K562 treated with DMSO at 1 percent for 4 hours (cell line): Measurements from ENCODE around the gene KIAA1328. TPM values are rescaled to one million over a fixed set of nuclear protein-coding genes. Genes with fewer than 3 reads are reported as not detected.

Experiments used
- total RNA-seq: library from RNA; unstranded; fragments of 300-600 nt; gene quantifications from 2 replicates; pipeline ENCODE4 v1.2.3, GENCODE V29; 2022; ENCODE audit not compliant: insufficient read depth

KIAA1328 gene
- 1.6 and 2.4 TPM in 2 replicates for total RNA-seq

DNA sequence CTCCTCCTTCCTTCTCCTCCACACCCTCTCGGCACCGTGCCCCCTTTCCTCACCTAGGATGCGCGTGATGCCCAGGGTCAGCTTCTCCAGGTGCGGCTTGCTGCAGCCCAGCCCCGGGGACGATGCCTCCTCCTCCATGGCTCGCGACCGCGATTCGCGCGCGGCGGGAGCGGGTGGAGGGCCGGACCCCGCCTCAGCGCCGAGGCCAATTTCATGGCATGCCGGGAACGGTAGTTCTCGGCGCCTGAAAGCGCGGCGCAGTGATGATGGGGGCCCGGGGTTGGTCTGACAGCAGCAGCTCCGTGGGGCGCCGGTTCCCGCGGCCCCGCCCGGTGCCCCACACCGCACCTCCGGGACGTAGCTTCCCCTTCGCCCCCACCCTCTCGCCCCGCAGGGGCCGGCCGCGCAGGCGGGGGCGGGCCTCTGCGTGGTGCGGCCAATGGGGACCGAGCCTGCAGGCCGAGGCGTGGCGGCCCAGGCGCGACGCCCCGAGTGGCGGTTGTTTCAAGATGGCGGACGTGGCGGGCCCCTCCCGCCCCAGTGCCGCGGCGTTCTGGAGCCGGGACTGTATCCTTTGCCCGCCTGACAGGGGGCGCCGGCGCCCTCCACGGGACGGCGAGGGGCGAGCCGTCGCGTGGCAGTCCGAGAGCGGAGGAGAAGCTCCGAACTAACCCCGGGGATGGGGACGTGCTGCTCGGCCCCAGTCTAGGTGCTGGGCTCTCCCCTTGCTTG lies at the start of gene KIAA1328, which contains the start of gene TPGS2:
KIAA1328 (plus strand) TSS at position 498 of the 732 bp plus-strand sequence; CDS start at position 510, 12 bp downstream.
TPGS2 (minus strand) TSS at position 373 of the 732 bp plus-strand sequence; CDS start at position 138, 235 bp downstream.

Other genes with a start within 250 kb of the KIAA1328 start
- 122 and 148 TPM in 2 replicates for gene TPGS2, start 125 bp upstream of the KIAA1328 start, total RNA-seq